Nucleus accumbens (tissue), 56 donors: ENCODE measurements around the gene AGTRAP.

ENCODE experiments used
- DNase-seq, 56 donors: peaks; one replicate each; lab custom pipeline; 2025; lab: John Stamatoyannopoulos, UW

Gene AGTRAP

GRCh38 chr1:11794446-11795237, 58.7 kb downstream of the AGTRAP start:
- no peak for DNase-seq

GRCh38 chr1:11795238-11795890, 59.4 kb downstream of the AGTRAP start:
- DNase-seq, result no peak

DNA sequence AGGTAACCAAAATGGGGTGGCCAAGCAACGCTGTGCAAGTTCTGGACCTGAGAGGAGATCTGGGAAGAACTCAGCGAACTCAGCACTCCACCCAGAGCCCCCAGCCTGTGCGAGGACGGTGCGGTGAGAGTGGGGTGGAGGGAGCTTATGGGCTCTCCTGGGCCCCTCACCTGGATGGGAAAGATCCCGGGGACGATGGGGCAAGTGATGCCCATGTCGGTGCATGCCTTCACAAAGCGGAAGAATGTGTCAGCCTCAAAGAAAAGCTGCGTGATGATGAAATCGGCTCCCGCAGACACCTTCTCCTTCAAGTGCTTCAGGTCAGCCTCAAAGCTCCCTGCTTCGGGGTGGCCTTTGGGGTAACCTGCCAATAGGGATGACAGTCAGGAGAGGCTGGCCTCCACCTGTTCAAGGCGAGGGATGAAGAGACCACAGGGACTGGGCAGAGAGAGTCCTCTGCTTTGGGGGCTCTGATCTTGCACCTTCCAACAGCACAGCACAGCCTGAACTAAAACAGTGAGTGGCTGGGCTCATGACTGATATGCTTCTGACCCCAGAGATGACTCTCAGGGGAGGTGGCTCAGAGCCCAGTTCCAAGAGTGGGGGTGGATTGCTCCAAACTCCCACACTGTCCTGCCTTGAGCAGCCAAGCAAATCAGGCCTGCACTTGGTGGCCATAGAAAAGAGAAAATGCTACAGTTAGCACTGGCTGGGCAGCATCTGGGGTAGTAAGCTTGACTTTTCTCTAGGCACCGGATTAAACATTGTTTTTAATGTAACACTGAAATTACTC, 60.3 kb downstream of the AGTRAP start:
- no peak for DNase-seq

- DNase-seq, result no peak
Measured at GRCh38 chr1:11797525-11798216, 61.7 kb downstream of the AGTRAP start.

- no peak for DNase-seq
Measured at GRCh38 chr1:11799099-11799498, 63.2 kb downstream of the AGTRAP start.

GRCh38 chr1:11799896-11800295, 64.0 kb downstream of the AGTRAP start:
- no peak for DNase-seq

DNA sequence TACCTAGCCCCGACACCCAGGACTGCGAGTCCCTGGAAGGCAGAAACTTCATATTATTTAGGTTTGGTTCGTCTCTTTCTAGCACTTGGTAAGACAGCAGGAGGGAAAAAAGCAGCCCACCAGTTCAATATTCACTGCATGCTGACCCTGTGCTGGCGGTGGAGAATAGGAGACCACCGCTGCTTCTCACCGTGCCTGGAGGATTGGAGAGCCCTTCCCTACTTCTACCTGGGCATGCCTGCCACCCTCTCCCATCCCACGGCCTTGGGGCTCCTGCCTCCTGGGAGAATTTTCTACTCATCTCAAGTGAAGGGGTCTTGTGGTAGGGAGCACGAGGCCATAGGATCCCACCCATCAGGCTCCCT, 64.4 kb downstream of the AGTRAP start:
- no peak for DNase-seq
